NCI-H1092 treated with DMSO at 0.1 percent for 48 hours (cell line): ENCODE results near the gene JUND.

Source experiments
- DNase-seq: peaks from one replicate; lab custom pipeline; 2025; lab: John Stamatoyannopoulos, UW

JUND gene

DNA sequence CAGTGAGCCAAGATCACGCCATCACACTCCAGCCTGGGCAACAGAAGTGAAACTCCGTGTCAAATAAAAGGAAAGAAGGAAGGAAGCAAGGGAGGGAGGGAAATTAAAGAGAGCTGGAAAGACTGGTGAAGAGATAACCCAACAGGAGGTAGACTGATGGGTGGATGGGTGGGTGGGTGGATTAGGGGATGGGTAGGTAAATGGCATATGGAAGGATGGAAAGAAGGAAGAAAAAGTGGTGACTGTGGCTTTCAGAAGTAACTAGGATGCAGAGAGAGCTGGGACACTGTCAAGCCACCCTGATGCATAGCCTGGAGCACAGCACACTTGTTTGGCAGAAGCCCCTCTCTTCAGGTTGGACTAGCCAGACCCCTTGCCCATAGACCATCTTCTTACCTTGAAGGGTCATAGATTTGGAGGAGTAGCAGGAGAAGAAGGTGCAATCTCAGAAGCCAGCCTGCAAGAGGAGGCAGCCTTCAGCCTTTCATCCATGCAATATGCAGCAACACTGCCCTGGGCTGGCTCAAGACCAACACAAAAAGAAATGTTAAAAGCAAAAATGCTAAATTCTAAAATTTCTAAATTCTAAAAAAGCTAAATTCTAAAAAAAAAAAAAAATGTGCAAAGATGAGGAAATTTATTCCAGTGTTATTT, 12.2 kb downstream of the JUND start:
- no peak for DNase-seq

DNA sequence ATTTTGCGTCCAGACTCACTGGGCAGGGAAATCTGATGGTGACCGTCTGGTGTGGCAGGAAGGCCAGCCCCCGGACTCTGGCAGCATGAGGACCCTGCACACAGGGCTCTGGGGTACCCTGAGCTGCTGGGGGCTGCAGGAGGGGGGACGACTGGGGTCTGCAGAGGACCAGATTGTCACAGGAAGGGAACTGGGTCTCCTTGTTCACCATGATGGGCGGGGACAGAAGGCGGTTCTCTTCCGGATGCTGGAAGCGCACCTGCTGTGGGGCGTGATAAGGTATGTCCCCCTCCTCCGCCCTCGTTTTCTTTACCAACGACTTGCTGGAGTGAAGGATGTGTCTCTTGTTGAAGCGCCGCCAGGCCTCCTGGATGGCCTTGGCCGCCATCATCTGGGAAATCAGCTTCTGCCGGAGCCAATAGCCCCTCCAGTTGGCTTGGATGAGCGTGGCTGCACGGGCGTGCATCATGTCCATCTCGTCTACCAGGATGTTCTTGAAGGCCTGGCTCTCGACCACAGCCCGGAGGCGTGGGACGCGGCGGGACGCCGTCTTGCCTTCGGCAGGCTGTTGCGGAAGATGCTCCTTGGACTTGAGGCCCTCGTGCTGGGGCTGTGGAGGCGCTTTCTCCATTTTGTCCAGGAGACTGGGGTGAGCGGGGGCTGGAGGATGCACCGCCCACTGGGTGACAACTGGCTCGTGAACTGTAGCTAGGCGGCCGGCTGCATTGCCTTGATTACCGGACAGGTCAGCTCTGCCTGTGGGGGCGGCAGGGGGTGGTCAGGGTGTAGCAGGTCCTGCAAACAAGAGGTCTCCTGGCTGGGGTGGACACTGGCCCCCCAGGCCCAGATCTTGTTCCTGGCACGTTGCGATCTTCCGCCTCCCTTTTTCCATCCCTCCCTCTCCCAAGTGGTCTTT, 14.4 kb downstream of the JUND start:
- DNase-seq = no peak

DNA sequence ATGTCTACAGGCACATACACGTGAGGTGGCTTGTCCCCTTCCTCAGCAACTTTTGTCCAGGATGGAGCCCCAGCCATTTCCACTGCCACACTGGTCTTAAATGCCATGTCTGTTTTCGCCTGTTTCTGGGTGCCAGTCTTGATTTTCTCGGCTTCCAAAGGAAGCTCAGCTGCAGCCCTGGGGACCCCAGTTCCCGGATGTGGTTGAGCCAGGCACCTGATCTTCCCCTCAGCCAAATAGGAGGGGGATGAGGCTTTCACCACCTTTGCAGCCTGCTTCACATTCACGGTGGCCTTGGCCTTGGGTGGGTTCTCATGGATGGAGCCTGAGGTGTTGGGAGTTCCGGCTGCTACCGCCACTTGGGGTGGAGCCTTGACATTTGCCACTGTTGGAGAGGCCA, 15.8 kb downstream of the JUND start:
- DNase-seq = no peak

DNA sequence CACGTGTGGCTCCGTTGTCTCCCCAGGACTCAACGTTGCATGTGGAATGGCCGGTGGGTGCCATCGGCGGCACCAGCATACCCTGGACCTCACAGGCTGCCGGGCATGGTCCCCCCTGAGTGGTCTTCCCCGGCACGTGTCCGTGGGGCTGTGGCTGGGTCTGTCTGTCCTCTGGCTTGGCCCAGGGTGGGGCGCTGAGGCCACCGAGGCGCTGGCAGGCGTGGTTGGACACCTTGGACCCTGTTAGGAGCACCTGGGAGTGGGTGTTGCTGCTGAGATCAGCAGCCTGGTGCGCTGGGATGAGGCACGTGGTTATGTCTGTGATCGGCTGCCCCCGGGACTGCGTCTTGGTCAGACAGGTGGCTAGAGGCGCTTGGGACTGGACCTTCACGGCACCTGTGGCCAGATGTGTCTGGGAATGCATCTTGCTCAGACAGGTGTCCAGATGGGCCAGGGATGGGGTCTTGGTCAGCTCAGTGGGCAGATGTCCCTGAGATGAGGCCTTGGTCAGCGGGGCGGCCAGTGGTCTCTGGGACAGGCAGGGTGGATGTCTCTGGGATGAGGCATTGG, 16.4 kb downstream of the JUND start:
- no peak for DNase-seq

DNA sequence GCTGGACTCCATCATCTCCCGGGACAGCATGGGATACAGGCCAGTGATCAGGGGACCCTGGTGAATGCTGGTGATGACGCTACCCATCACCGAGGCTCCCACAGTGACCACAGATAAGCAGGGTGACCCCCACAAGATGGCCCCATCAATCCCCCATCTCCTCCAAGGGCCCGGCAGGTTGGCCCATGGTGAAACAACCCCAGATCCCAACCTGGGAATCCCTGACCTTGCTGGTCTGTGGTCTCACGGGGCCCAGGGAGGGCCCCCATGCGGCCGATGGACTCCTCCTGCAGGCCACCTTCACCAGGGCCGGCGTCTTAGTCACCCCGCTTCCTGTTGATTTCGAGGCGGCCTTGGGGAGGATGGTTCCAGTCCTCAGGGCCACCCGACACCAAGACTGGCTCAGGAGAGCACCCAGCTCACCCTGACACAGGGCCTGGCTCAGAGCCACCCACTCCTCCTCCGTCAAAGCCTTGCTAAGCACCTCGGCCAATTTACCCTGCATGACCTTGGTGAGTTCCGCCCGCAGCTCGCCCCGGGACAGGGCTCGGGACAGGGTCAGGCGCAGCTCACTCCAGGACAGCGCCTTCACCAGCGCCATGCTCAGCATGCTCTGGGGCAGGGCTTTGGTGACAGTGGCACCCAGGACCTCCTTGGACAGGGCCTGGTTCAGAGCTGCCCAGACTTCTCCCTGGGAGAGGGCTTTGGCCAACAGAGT, 17.1 kb downstream of the JUND start:
- no peak for DNase-seq

DNA sequence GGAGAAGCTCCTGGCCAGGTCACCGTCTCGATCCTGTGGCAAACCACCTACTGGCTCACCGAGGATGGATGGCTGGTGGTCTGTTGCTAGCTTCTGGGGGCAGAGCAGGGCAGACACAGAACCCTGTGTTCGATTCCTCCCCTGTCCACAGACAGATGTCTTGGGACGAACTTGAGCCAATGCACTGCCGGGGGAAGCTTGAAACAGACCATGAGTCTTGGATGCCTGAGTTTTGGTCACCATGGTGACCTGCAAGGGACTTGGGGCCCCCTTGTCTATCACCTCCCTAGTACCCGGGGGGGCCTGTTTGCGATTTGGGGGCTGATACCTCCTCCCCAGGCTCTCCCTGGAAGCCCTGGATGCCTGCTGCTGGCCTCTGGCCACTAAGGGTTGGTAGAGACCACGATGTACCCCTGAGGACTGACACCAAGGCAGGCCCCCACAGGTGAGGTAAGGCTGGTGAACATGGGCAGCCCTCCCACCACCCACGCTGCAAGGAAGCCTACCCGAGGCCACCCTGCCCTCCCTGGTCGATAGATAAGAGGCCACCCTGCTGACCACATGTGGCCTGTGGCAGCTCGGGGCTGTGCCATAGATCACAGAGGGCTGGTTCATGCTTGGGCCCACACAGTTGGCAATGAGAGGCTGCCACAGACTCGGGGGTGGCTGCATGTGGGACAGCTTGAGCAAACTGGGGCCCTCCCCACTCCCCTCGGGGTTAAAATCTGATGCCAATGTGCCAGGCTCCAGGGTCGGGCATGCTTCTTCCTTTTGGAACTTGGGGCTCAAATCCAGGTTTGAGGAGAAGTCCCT, 17.9 kb downstream of the JUND start:
- no peak for DNase-seq

DNA sequence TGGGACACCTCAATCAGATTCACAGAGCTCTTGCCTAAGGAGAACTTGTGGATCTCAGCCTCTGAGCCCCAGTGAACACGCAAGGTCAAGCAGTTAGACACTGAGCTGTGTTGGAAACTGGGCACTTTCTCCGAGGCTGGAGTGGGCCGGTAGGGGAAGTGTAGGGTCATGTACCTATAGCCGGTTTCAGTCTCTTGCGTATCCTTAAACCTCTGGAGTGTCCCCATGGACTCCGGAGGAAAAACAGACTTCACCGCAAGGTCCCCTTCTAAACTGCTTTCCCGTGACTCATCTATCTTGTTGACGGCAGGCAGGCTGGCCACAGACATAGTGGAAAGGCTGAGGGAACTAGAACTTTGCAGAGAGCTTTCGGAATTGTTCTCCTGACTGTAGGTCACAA, 18.5 kb downstream of the JUND start:
- DNase-seq = no peak

DNA sequence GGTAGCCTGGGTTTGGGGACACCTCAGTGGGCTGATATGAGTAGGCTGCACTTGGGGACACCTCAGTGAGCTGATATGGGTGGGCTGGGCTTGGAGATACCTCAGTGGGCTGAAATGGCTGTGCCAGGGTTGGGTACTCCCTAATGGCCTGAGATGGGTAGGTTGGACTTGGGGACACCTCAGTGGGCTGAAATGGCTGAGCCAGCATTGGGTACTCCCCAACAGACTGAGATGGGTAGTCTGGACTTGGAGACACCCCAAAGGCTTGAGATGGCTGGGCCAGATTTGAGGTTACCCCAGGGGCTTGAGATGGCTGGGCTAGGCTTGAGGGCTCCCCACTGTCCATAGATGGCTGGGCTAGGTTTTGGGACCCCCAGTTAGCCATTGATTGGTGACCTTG, 19.3 kb downstream of the JUND start:
- no peak for DNase-seq

DNA sequence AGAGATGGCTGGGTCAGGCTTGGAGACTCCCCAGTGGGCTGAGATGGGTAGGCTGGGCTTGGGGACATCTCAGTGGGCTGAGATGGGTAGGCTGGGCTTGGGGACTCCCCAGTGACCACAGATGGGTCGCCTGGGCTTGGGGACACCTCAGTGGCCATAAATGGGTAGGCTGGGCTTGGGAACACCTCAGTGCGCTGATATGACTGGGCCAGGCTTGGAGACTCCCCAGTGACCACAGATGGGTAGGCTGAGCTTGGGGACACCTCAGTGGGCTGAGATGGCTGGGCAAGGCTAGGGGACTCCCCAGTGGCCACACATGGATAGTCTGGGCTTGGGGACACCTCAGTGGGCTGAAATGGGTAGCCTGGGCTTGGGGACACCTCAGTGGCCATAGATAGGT, 19.9 kb downstream of the JUND start:
- no peak for DNase-seq

DNA sequence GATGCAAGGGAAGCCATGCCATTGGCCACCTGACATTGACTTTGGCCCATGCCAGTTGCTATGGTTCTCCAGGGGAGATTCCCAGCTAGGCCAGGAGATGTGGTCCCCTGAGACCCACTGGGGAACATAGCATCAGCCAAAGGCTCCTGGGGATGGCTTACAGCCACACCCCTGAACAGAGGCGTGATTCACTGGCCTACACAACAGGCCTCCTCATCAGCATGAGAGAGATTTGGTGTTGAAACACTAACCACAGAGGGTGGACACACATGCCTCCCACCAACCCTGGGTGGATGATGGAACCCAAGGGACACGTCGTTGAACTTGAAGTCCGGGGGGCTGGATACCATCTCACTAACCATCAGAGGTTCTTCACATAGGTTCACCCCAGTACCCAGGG, 21.5 kb downstream of the JUND start:
- no peak for DNase-seq

DNA sequence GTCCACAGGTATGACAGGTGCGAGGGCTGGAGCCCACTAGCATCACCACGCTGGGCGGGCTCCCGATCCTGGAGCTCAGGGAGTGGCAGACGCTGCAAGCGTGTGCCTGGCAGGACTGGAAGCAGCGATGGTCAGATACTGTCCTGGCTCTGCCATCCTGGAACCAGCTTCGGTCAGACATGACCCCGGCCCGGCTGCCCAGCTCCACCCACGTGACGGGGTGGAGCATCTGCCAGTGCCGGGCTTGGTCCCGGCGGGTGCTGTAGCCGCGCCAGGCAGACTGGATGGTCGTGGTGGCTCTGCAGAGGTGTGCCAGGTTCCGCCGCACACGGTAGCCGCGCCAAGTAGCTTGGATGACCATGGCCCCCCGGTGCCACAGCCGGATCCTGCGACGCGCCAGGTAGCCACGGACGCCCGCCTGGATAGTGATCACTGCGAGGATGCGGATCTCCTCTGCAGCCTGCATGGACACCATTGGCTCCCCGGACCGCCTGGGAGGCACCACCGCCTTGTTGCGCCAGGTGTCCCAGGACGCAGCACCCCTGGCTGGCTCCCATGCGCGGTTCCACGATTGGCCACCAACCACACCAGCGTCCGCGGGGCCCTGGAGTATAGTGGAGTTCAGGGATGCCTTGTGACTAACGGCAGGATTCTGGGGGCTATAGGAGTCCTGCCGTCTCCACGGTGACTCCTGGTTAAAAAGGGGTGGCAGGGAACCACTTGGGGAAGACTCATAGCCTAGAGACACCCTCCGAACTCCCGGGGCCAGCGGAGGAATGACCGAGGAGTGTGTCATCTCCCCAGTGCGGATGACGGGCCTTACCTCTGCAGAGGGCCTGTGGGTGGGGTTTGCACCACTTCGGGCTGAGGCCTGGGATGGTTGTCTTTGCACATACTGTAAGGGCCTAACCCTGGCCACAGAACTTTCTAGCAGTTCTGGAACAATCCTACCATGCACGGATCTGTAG, 23.6 kb downstream of the JUND start:
- no peak for DNase-seq

DNA sequence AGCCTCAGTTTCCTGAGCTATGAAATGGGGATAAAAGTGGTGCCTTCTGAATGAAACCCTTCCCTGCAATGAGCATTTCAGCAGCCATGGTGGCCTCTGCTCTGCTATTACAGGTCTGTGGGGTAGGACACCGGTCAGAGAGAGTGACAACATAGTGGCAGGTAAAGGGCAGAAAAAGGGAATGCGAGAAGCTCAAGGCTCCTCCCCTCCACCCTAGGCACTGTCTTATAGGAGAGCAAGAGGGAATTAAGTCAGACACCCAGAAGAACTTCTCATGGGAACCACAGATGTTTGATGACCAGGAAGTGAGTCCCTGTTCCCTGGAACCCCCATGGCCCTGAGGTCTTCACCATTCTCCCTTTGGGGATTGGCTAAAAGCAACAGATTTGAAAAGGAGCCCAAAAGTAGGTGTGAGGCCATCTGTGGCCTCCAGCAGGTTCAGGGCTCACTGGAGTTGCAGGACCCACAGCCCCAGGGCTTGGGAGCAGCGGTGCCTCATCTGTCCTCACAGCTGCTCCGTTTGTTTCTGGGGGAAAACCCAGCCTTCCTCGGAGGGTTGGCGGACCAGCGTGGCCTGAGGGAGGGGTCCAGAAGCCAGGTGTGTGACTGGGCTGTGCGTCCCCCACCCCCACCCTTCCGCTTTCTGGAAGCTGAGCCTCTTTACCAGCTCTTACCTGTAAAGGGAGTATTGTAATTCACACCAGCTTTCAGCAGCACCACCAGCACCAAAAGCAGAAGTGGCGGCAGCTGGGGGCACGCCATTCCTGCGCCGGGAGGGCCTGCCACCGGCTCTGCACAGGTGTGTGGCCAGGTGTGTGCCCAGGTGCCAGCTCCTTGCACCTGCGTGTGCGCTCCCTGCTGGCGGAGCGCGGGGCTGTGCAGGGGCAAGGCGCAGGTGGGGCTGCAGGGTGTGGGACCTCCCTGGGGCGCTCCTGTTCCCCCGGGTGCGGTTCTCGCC, 26.6 kb downstream of the JUND start:
- no peak for DNase-seq

DNA sequence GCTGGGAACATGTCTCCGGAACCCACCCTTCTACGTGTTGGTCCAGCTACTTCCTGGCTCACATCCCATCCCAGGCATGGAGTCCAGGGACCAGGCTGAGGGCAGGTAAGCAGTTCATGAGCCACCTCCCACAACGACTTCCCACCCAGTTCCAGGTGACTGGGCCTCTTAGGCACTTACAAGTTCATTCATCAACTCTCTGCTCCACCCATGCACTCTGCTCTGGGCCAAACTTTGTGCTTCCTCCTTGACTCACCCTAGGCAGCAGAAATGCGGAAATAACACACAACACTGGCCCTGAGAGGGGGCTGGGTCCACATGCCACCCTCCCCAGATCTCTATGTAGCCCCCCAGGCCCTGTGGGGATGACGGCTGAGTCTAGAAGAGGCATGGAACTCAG, 27.7 kb downstream of the JUND start:
- no peak for DNase-seq

DNA sequence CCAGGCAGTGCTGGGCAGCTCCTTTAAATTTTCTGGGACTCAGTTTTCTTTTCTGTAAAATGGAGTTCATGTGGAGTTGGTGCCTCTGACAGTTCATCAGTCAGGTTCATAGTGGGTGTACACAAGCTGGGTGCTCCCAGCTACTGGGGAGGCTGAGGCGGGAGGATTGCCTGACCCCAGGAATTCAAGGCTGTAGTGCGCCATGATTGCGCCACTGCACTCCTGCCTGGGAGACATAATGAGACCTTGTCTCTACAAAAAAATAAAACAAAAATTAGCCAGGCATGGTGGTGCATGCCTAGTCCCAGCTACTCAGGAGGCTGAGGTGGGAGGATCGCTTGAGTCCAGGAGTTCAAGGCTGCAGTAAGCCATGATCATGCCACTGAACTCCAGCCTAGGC, 28.3 kb downstream of the JUND start:
- DNase-seq = no peak

DNA sequence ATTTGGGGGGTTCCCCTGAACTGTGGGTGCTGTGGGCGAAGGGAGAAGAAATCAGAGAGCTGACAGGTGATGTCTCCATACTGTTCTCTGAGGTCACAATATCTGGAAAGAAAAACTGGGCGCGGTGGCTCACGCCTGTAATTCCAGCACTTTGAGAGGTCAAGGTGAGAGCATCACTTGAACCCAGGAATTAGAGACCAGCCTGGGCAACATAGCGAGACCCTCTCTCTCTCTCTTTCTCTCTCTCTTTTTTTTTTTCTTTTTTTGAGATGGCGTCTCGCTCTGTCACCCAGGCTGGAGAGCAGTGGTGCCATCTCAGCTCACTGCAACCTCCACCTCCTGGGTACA, 29.1 kb downstream of the JUND start:
- no peak for DNase-seq

DNA sequence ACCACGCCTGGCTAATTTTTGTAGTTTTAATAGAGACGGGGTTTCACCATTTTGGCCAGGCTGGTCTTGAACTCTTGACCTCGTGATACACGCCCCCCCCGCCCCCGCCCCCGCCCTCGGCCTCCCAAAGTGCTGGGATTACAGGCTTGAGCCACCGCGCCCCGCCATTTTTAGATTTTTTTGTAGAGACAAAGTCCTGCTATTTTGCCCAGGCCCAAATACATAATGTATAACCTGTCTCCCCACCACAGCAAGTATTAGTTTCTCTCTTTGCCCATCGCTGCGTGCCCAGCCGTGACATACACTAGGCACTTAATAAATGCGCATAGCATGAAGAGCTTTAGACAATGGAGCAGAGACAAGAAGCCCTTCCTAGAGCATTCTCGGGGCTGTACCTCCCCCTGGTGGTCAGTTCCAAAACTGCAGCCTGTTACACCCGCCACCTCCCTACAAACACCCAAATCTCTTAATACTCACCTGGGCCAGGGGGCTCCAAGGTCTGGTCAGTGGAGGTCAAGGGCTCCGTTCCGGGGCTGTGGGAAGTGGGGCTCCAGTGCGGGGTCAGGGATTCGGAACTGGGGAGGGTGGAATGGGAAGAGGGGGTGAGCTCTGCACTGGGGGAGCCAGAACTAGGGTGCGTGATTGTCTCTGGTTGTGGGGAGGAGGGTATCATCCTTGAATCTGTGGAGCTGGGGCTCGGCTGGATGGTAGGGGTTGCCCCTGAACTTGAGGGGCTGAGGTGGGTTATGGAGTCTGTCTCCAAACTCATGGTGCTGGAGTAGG, 29.6 kb downstream of the JUND start:
- peak; percentile 65 for DNase-seq

DNA sequence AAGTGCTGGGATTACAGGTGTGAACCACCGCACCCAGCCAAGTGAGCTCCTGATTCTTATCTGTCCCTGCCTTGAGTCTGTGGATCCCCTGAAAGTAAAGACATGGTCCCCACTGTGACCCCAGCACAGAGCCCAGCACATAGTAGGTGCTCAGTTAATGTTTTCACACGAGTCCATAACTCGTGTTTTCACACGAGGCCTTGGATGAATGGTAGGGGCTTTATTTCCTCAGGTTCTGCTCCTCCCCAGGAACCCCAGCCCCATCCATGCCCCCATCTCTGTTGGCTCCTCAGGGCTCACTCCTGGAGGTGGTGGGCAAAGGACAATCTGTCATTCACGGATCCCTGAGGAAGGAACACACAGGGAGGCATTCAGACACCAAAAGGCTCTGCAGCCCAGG, 31.6 kb downstream of the JUND start:
- DNase-seq = no peak

DNA sequence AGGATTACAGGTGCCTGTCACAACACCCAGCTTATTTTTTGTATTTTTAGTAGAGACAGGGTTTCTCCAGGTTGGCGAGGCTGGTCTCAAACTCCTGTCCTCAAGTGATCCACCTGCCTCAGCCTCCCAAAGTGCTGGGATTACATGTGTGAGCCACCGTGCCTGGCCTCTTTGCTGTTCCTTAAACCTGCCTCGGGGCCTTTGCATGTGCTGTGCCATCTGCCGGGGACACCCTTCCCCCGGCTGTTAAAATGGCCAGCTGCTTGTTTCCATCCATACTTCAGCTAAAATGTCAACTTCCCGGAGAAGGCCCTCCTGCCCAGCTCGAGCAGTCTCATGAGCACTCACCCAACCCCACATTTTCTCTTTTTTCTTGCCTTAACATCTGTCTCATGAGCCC, 36.1 kb downstream of the JUND start:
- no peak for DNase-seq

DNA sequence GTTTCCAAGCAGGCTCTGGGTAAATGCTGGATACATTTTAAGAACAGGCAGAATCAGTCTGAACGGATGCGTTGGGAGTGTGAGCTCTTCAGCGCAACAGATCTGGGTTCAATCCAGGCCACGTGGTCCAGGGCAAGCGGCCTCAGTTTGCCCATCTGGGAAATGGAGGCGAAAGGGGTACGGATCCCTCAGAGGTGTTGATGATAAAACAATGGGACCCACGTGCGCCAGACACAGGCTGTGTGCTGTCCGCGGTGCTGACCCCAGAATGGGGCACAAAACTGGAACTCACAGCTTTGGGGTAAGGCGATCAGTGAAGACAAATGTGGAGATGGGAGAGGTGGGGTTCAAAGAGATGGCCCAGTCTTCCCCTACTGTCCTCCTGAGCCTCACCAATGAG, 42.1 kb downstream of the JUND start:
- no peak for DNase-seq
